ENCODE data around the gene ERH.
"Not testable (repeated sequence)": the region's sequence is repeated elsewhere in the genome, so short reads cannot be mapped to it uniquely, and the experiment has no call there.

Gene ERH

GRCh38 chr14:69398053-69398817, at the start of gene ERH, which contains the start of gene SLC39A9:
TSS of gene ERH (minus strand) at chr14:69398299. CDS start at chr14:69398233, 66 bp downstream.
TSS of gene SLC39A9 (plus strand) at chr14:69398692. CDS start at chr14:69399370, 678 bp downstream.
- peak; percentile 100 for DNase-seq

- DNase-seq = no peak
Observed at GRCh38 chr14:69443296-69443805, 45.3 kb upstream of the ERH start.

GRCh38 chr14:69441948-69442347, 43.8 kb upstream of the ERH start:
- DNase-seq = no peak

- no peak for DNase-seq
Observed at GRCh38 chr14:69439521-69440270, 41.6 kb upstream of the ERH start.

- DNase-seq = no peak
Observed at GRCh38 chr14:69432364-69432763, 34.3 kb upstream of the ERH start.

- no peak for DNase-seq
Observed at GRCh38 chr14:69430306-69430939, 32.3 kb upstream of the ERH start.

GRCh38 chr14:69429643-69430042, 31.5 kb upstream of the ERH start:
- DNase-seq = no peak

- DNase-seq = no peak
Observed at GRCh38 chr14:69428289-69428998, 30.3 kb upstream of the ERH start.

GRCh38 chr14:69427596-69427995, 29.5 kb upstream of the ERH start:
- DNase-seq = no peak

- DNase-seq = no peak
Observed at GRCh38 chr14:69424149-69424923, 26.2 kb upstream of the ERH start.

GRCh38 chr14:69423279-69423678, 25.2 kb upstream of the ERH start:
- no peak for DNase-seq

- DNase-seq = not testable (repeated sequence)
Observed at GRCh38 chr14:69416087-69416486, 18.0 kb upstream of the ERH start.

GRCh38 chr14:69413483-69413882, 15.4 kb upstream of the ERH start:
- no peak for DNase-seq

GRCh38 chr14:69408331-69408960, 10.3 kb upstream of the ERH start:
- no peak for DNase-seq

GRCh38 chr14:69405762-69406161, 7.7 kb upstream of the ERH start:
- DNase-seq = no peak

GRCh38 chr14:69404883-69405282, 6.8 kb upstream of the ERH start:
- no peak for DNase-seq

- DNase-seq = no peak
Observed at GRCh38 chr14:69404478-69404877, 6.4 kb upstream of the ERH start.

GRCh38 chr14:69401841-69402240, 3.7 kb upstream of the ERH start:
- DNase-seq = no peak

- no peak for DNase-seq
Observed at GRCh38 chr14:69400154-69400553, 2.1 kb upstream of the ERH start.

- no peak for DNase-seq
Observed at GRCh38 chr14:69399750-69400149, 1.7 kb upstream of the ERH start.

GRCh38 chr14:69398818-69399210, 715 bp upstream of the ERH start:
- DNase-seq = no peak

GRCh38 chr14:69395929-69396328, 2.2 kb downstream of the ERH start:
- no peak for DNase-seq
